NCI-H2171 (cell line): Measurements from ENCODE around the gene OSBPL6.
"Not testable (repeated sequence)": the region's sequence is repeated elsewhere in the genome, so short reads cannot be mapped to it uniquely, and the experiment has no call there.

Source experiments
- DNase-seq: peaks from one replicate; lab custom pipeline; 2025; lab: John Stamatoyannopoulos, UW

OSBPL6 gene

DNA sequence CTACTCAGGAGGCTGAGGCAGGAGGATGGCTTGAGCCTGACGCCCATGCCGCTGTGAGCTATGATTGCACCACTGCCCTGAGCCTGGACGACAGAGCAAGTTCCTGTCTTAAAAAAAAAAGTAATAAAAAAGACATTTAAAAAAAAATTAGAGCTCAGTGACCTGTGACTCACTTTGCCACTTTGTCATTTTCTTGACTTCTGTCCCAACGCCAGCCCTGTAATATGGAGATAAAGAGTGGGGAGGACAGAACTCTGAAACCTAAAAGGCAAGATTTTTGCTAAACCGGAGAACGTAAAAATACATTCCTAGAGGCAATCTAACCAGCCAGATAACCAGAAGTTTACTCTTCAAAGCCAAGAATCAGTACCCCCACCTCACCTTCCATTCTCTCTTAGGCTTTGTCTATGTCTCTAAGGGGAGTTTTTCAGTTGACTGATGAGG is 207.7 kb downstream of the OSBPL6 start:
- no peak for DNase-seq

DNA sequence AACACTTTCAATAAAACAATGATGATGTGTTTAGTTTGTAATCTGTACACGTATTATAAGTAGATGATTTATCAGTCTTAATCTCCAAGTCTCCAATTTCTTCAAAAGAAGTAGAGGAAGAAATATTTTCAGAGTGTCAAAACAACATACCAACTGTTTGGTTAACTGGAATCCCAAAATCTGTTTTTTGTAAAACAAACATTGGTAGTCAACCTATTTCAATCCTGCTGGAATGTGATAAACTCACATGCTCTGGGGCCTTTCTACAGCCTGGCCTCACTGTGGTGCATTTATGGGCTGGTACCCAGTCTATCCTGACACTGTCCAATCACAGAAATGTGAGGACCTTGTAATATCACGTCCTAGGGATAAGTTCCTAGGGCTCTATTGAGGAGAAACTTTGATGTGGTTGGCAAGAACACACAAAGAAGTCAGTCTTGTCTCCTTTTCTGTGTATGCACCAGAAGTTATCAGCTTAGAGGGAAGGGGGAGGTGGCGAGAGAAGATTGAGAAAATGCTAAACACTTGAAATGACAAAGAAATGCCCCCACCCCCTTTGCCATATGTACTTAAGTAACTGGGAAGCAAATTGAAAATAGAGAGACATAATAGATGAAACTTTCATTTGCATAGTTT is 209.5 kb downstream of the OSBPL6 start:
- no peak for DNase-seq

GRCh38 chr2:178404368-178404767 is 210.1 kb downstream of the OSBPL6 start:
- DNase-seq = no peak

DNA sequence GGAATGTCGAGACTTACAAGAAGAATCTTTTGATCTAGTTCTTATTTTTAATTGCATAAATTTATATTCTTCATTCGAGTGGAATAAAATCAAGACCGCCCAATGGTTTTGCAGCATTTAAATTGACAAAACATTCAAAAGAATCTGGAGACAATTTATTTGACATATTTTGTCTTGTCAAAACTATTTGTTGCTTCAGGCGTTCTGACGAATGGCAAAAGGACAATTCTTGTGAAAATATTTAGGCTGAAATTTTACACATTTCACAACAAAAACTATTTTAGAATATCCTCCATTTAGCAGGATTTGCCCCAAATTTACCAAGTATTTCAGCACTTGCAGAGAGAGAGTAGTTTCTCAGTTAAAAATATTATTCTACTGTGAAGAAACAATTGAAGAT is 214.9 kb downstream of the OSBPL6 start:
- no peak for DNase-seq

- no peak for DNase-seq
Measured at GRCh38 chr2:178412047-178412446, 217.7 kb downstream of the OSBPL6 start.

- not testable (repeated sequence) for DNase-seq
Measured at GRCh38 chr2:178412453-178412852, 218.1 kb downstream of the OSBPL6 start.

- peak; percentile 83 for DNase-seq
Measured at GRCh38 chr2:178413472-178414265, 219.4 kb downstream of the OSBPL6 start.

GRCh38 chr2:178414266-178415247 is 220.2 kb downstream of the OSBPL6 start:
- DNase-seq = peak; percentile 87

DNA sequence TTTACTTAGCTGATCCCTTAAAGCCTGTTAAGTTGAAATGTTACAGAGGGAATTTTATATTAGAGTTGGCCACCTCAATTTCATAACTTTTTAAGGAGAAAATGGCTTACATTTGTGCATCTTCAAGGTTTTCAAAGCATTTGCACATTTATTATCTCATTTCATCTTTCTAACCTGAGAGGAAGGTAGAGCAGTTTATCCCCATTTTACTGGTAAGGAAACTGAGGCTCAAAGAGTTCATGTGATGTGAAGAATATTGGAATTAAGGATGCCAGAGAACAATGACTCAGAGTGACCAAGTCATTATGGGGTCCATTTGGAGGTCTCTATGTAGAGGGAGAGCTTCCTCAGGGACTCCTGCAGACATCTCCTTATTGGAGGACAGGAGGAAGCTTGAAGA is 221.7 kb downstream of the OSBPL6 start:
- no peak for DNase-seq

DNA sequence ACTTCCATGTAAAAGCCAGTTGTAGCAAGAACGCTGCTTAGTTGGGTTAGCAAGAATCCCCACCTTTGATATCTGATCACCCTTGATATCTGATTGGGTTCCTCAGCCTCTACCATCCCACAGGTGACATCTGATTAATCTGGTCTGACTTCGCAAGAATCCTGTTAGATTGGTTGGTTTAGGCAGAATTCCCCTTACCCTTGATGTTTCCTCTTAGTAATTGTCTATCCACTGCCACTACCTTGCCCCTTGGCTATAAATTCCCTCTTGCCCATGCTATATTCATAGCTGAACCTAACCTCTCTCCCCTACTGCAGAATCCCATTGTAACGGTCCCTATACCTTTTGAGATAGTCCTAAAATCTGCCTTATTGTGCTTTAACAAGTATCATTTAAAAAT is 223.6 kb downstream of the OSBPL6 start:
- no peak for DNase-seq

GRCh38 chr2:178418426-178418825 is 224.1 kb downstream of the OSBPL6 start:
- DNase-seq = no peak

- DNase-seq = no peak
Measured at GRCh38 chr2:178419123-178419522, 224.8 kb downstream of the OSBPL6 start.

GRCh38 chr2:178420463-178420999 is 226.2 kb downstream of the OSBPL6 start:
- no peak for DNase-seq

DNA sequence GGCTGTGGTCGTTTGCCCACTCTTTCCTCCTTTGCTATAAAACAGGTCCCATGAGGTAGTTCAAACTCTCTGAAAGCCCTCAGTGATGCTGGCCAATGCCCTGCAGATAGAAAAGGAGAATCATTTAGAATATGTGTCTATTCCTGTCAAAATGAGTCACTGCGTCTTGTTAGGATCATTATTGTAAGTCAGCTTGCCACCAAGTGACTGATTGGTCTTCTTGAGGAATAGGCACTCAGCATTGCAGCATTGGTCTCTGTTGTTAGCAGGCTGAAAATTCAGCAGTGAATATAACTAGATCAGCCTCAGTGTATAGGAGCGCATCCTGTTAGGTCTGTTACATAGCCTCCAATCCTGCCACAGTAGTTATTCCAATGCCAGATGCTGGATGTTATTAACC is 227.8 kb downstream of the OSBPL6 start:
- no peak for DNase-seq

DNA sequence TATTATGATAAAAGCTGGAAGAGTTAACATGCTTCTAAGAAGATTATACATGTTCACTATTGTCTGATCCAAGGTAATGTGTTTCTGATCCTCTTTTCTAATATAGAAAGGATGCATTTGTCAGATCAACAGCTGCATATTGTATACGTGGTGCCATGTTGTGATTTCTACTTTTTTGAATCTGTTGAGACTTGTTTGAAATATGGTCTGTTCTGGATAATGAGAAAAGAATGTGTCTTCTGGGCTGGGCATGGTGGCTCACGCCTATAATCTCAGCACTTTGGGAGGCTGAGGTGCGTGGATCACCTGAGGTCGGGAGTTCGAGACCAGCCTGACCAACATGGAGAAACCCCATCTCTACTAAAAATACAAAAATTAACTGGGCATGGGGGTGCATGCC is 229.4 kb downstream of the OSBPL6 start:
- not testable (repeated sequence) for DNase-seq

DNA sequence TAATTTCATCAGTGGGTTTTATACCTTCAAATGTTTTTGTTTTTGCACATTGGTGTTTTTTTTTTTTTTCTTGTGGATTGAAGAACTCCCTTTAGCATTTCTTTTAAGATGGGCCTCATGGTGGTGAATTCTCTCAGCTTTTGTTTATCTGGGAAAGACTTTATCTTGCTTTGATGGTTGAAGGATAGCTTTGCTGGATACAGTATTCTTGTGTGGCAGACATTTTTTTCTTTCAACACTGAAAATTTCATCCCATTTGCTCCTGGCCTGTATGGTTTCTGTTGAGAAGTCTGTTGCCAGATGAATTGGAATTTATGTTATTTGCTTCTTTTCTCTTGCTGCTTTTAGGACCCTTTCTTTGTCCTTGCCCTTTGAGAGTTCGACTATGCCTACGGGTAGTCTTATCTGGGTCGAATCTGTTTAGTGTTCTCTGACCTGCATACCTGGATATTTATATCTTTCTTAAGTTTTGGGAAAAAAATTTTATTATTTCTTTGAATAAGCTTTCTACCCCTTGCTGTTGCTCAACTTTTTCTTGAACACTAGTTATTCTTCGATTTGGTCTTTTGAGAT is 231.0 kb downstream of the OSBPL6 start:
- no peak for DNase-seq

GRCh38 chr2:178426388-178426787 is 232.1 kb downstream of the OSBPL6 start:
- no peak for DNase-seq

GRCh38 chr2:178427458-178427857 is 233.1 kb downstream of the OSBPL6 start:
- no peak for DNase-seq

- no peak for DNase-seq
Measured at GRCh38 chr2:178428396-178428806, 234.1 kb downstream of the OSBPL6 start.

GRCh38 chr2:178429336-178429735 is 235.0 kb downstream of the OSBPL6 start:
- no peak for DNase-seq

DNA sequence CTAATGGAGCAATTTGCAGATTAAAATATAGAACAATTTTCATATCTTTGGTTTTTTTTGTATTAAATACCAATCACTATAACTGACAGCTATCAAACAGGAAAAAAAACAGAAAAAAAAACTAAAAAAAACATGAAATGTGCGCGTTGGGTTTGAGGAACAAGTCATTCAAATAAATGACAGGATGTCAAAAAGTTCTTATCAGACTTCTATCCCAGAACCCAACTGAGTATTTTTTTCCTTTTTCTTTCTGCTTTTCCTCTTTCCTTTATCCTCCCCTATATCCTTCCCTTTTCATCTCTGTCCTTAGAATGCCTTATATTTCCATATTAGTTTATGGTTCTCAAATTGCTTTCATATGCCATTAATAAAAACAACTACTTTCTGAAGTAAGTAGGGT is 242.3 kb downstream of the OSBPL6 start:
- no peak for DNase-seq

DNA sequence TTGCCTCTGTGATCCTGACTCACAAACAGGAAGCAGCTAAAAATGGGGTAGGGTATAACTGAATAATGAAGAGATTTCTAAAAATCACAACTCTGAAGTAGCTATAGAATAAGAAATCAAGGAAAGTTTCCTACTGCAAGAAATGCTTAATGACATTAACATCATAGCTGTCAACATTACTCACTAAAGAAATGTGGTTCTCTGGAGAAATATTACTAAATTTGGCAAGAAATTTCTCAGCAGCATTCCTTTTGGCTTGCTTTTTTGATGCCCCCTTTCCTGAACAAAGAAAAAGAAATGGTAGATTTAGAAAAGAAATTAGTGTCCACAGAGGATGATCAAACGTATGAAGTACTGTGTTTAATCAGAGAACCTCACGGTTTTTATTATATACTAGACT is 247.1 kb downstream of the OSBPL6 start:
- no peak for DNase-seq
